GM12801 (cell line): ENCODE results near the gene OTUD4.

Experiments used
- CTCF ChIP-seq: IDR thresholded peaks from one replicate; pipeline ENCODE4 v1.5.1; 2011; ENCODE audit warnings: control low read depth; ENCODE audit not compliant: insufficient read length; ENCODE audit errors: extremely low read depth

The OTUD4 gene, protein sequence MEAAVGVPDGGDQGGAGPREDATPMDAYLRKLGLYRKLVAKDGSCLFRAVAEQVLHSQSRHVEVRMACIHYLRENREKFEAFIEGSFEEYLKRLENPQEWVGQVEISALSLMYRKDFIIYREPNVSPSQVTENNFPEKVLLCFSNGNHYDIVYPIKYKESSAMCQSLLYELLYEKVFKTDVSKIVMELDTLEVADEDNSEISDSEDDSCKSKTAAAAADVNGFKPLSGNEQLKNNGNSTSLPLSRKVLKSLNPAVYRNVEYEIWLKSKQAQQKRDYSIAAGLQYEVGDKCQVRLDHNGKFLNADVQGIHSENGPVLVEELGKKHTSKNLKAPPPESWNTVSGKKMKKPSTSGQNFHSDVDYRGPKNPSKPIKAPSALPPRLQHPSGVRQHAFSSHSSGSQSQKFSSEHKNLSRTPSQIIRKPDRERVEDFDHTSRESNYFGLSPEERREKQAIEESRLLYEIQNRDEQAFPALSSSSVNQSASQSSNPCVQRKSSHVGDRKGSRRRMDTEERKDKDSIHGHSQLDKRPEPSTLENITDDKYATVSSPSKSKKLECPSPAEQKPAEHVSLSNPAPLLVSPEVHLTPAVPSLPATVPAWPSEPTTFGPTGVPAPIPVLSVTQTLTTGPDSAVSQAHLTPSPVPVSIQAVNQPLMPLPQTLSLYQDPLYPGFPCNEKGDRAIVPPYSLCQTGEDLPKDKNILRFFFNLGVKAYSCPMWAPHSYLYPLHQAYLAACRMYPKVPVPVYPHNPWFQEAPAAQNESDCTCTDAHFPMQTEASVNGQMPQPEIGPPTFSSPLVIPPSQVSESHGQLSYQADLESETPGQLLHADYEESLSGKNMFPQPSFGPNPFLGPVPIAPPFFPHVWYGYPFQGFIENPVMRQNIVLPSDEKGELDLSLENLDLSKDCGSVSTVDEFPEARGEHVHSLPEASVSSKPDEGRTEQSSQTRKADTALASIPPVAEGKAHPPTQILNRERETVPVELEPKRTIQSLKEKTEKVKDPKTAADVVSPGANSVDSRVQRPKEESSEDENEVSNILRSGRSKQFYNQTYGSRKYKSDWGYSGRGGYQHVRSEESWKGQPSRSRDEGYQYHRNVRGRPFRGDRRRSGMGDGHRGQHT

DNA sequence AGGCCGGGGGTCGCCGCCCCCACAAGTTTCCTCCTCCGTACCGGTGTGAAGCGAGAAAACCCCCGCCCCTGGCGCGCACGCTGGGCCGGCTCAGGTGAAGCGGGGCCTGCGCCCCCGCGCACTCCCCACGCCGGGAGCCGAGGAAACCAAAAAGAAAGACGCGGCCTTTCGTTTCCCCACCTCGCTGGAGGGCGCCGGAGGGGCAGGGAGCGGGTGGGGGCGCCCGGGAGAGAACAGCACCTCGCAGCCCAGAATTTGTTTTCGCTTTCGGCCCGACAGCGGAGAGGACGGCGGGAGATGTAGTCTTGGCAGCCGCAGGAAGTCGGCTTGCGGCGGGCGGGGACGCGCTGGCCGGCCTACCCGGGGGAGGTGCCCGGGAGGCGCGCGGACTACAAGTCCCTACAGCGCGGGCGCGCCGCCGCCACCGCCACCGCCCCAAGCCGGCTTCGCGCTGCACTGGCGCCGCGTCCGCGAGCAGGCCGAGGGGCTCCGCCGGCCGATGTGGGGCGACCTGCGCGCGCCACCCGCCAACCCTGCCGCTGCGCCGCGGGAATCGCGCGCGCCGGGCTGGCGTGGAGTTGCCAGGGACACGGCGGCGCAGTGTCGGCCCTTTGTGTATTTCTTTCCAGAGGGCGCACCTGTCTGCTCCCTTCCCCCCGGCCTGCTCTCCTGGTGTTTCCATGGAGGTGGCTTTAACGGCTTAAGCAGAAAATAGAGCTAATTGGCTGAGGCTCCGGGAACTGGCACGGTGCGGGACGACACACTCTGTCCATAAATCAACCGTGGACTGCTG is at the start of gene OTUD4:
TSS of gene OTUD4 (minus strand) at position 292 of the 793 bp plus-strand sequence. CDS start 616 bp downstream, outside the sequence.
- TF ChIP-seq CTCF = no peak

DNA sequence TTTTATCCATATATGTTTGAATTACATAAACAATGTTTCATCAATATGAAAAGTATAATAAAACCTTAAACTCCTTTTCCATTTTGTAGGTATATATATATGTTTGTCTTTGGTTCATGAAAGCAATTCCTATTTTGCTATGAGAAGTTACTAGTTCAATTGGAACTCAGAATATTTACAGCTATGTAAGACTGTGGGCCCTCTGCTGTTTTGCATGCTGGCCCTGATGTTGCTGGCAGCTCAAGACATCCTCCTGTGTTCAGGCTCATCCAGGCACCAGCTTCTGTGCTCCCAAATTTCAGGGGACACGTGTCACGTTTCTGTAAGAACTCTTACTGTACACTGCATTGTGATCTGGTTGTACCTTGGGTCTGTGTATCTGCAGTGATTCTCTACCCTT is 38.7 kb upstream of the OTUD4 start:
- TF ChIP-seq CTCF = no peak

- TF ChIP-seq CTCF = no peak
Measured at GRCh38 chr4:145218251-145218650, 37.9 kb upstream of the OTUD4 start.

DNA sequence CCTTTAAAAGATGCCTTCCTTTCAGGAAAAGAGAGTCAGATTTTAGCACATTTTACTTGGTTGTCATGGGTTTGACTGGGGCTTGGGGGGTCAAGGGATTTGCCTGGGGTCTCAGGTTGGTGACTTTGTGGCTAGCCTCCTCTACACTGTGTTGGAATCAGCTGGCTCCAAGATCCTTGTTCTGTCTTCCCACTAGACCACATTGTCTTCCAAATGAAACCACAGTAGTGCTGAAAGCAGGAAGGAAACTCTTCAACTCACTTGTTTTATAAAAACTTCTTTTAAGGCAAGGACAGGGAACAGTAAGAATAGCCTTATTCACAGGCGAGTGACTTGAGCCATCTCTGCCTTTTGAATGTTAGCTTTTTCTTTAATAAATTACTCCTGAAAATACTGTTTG is 37.0 kb upstream of the OTUD4 start:
- TF ChIP-seq CTCF = no peak

DNA sequence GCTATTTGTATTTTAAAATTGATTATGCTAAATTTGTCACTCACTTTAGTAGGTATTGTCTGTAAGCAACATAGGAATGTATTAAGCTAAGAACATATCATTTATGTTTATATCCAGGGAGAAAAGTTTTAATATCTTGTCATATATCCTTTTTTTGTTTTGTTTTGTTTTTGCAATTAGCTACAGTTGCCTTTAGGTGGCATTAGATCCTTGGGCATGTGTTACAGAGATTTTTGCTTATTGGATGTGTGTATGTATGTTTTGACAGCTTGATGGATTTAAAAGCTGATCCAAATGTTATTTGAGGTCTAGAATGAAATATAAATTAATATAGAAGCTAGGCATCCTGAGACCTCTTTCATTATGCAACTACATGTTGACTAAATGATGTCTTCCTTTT is 36.1 kb upstream of the OTUD4 start:
- no peak for TF ChIP-seq CTCF

DNA sequence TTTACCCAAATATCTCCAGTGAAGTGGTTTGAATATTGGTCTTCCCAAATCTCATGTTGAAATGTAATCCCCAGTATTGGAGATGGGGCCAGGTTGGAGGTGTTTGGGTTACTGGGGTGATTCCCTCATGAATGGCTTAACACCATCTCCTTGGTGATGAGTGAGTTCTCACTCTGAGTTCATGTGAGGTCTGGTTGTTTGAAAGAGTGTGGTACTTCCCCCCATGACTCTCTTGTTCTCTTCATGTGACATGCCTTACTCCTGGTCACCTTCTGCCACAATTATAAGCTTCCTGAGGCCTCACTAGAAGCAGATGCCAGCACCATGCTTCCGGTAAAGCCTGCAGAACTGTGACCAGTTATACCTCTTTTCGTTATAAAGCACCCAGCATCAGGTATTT is 32.9 kb upstream of the OTUD4 start:
- TF ChIP-seq CTCF = no peak
